GM12878 (cell line): Measurements from ENCODE around the gene LDLRAD3.

ENCODE experiments used
- DPF2 ChIP-seq: fragments of 450-650 bp; IDR thresholded peaks from 2 replicates; pipeline ENCODE4 v1.6.1; 2017; ENCODE audit warnings: mild to moderate bottlenecking
- HDAC6 ChIP-seq: fragments of 200-600 bp; sonication (generic); IDR thresholded peaks from one replicate; pipeline ENCODE4 v1.8.0; 2017; ENCODE audit warnings: antibody characterized with exemption; ENCODE audit not compliant: unreplicated experiment
- KAT2A ChIP-seq: conservative IDR thresholded peaks from 2 replicates; pipeline ENCODE4 v1.6.1; 2011; ENCODE audit warnings: low read depth, low read length; ENCODE audit not compliant: control insufficient read depth
- MYC ChIP-seq: IDR thresholded peaks from 2 replicates; pipeline ENCODE4 v1.6.1; 2011; ENCODE audit warnings: mild to moderate bottlenecking, low read length, moderate library complexity, inconsistent platforms; ENCODE audit not compliant: insufficient read depth, insufficient replicate concordance, insufficient read length, severe bottlenecking
- PML ChIP-seq: IDR thresholded peaks from 2 replicates; pipeline ENCODE4 v1.6.1; 2012; ENCODE audit warnings: low read length, inconsistent platforms
- POLR2A ChIP-seq: IDR thresholded peaks from 2 replicates; pipeline ENCODE4 v1.6.1; 2011; ENCODE audit warnings: low read depth, mild to moderate bottlenecking, low read length
- POLR2AphosphoS5 ChIP-seq: IDR thresholded peaks from 2 replicates; pipeline ENCODE4 v1.6.1; 2011; ENCODE audit warnings: mild to moderate bottlenecking, low read length, inconsistent platforms
- RAD21 ChIP-seq: IDR thresholded peaks from 2 replicates; pipeline ENCODE4 v1.6.1; 2011; ENCODE audit warnings: mild to moderate bottlenecking, low read depth, low read length, moderate library complexity; ENCODE audit not compliant: insufficient read depth
- SMAD5 ChIP-seq: IDR thresholded peaks from 2 replicates; pipeline ENCODE4 v1.6.1; 2016; ENCODE audit warnings: antibody characterized with exemption, low read depth
- SPI1 ChIP-seq: IDR thresholded peaks from 2 replicates; pipeline ENCODE4 v1.6.1; 2011; ENCODE audit warnings: low read depth, mild to moderate bottlenecking, low read length, moderate library complexity, borderline replicate concordance; ENCODE audit not compliant: insufficient read depth

- TF ChIP-seq POLR2A (no peak), POLR2AphosphoS5 (no peak), SPI1 (no peak), PML (no peak), SMAD5 (no peak), HDAC6 (no peak), MYC (no peak), RAD21 (no peak), KAT2A (no peak), DPF2 (no peak)
Measured at GRCh38 chr11:36038541-36038940, 94.7 kb downstream of the LDLRAD3 start.
